Heart left ventricle (tissue), 13 donors: ENCODE data around the gene SHANK3.

ENCODE experiments used
- CTCF ChIP-seq, 12 donors: fragments of 200-600 bp; sonication (generic) in 4 of 12; IDR thresholded peaks; one replicate each; pipeline versions ENCODE4 v1.5.0 to v1.8.0; 2018 to 2022; ENCODE audit warnings: antibody characterized with exemption in 12 of 12, mild to moderate bottlenecking in 5 of 12
- POLR2A ChIP-seq, 2 donors: fragments of 450-650 bp; IDR thresholded peaks; one replicate each; pipeline ENCODE4 v1.6.1; 2017; ENCODE audit warnings: antibody characterized with exemption in 2 of 2, mild to moderate bottlenecking in 2 of 2, moderate library complexity in 2 of 2
- donor health status: ischemic (EF 13 %, LVEDD 7.1; RV severe dilation, severe dysfunction).
- donor health status: DM: no; HTN: yes; CAD: no.
- donor health status: DM: no; HTN: no; CAD: no.
- donor health status: ischemic (EF 25% LVEDD 6.9; RV normal size, moderate dysfunction).
- donor health status: ischemic (EF 25% LVEDD 5.7; RV mildly dilated, moderate dysfunction).
- donor health status: ischemic (EF 35%, LVEDD 5.7; RV mildly dilated, moderate dysfunction).
- donor health status: nonischemic (EF 11% LVEDD 7.7; RV severe dilation, severe dysfunction).
- donor health status: DM: yes; HTN: yes; CAD: no.
- donor health status: PGD.
- donor health status: ischemic (EF 29% LVEDD 5.4; RV normal size, mild dysfunction).
- donor health status: nonischemic (EF 23%, LVEDD 6.1; RV moderate dilation, normal function).

GRCh38 chr22:50715250-50715649 lies 42.6 kb downstream of the SHANK3 start:
- no peak for TF ChIP-seq CTCF (IDR thresholded peaks at IDR 0.05)
- no peak for TF ChIP-seq POLR2A (IDR thresholded peaks at IDR 0.05)
